Activated CD8-positive, alpha-beta memory T cell treated with anti-CD3 and anti-CD28 coated beads for 36 hours (primary cell): ENCODE data around the gene HOTAIR. TPM values are rescaled to one million over a fixed set of nuclear protein-coding genes. Genes with fewer than 3 reads are reported as not detected.

ENCODE experiments used
- CTCF ChIA-PET: fragments of 350-600 bp; sonication (Branson Sonifier 250); formaldehyde crosslinking; loops from one replicate; lab custom pipeline; 2021; ENCODE audit warnings: antibody characterized with exemption; lab: Charles Lee
- POLR2A ChIA-PET: fragments of 350-600 bp; sonication (Branson Sonifier 250); formaldehyde crosslinking; loops from one replicate; lab custom pipeline; 2021; ENCODE audit warnings: antibody characterized with exemption; lab: Charles Lee
- total RNA-seq, 2 experiments: library from RNA; stranded (reverse); gene quantifications; one replicate each; pipeline ENCODE4 v1.2.3, GENCODE V29; 2021

The HOTAIR gene
- total RNA-seq, 2 experiments from 2014 or later, result not detected

GRCh38 chr12:53944907-53945847 is 29.6 kb downstream of the HOTAIR start:
- POLR2A ChIA-PET, result no interaction called here

GRCh38 chr12:53944209-53944608 is 30.5 kb downstream of the HOTAIR start:
- POLR2A ChIA-PET, result no interaction called here

More at GRCh38 chr12:53944907-53945847, 29.6 kb downstream of the HOTAIR start:
- CTCF ChIA-PET, result no interaction called here

GRCh38 chr12:53942467-53942997 is 32.2 kb downstream of the HOTAIR start:
- POLR2A ChIA-PET, result no interaction called here
- CTCF ChIA-PET, result interaction anchor here (0.6 kb wide), 1 partner anchor 43 kb away, joined by 5 read pairs; no protein-coding TSS in a partner anchor

More at GRCh38 chr12:53944209-53944608, 30.5 kb downstream of the HOTAIR start:
- CTCF ChIA-PET, result no interaction called here

- CTCF ChIA-PET, result interaction anchor here (0.6 kb wide), 1 partner anchor 44 kb away, joined by 5 read pairs; no protein-coding TSS in a partner anchor
- POLR2A ChIA-PET, result no interaction called here
These were observed 33.0 kb downstream of the HOTAIR start for GRCh38 chr12:53941750-53942149.

GRCh38 chr12:53941187-53941586 is 33.6 kb downstream of the HOTAIR start:
- CTCF ChIA-PET, result interaction anchor here (1.1 kb wide), 1 partner anchor 44 kb away, joined by 3 read pairs; the partner anchor contains the start of gene HOXC10
- POLR2A ChIA-PET, result no interaction called here

GRCh38 chr12:53940443-53941014 is 34.2 kb downstream of the HOTAIR start:
- CTCF ChIA-PET, result interaction anchor here (1.1 kb wide), 1 partner anchor 45 kb away, joined by 3 read pairs; the partner anchor contains the start of gene HOXC10
- POLR2A ChIA-PET, result no interaction called here

- CTCF ChIA-PET, result interaction anchor here (1.0 to 1.1 kb wide), 2 partner anchors 46 kb away, joined by 3 read pairs; partner anchors contain the start of gene HOXC10
- POLR2A ChIA-PET, result no interaction called here
These were observed 35.3 kb downstream of the HOTAIR start for GRCh38 chr12:53939141-53940108.

- ChIA-PET CTCF (interaction anchor here (1.0 kb wide), 1 partner anchor 47 kb away, joined by 3 read pairs; no protein-coding TSS in a partner anchor), POLR2A (no interaction called here)
These were observed 36.2 kb downstream of the HOTAIR start, which contains the start of gene HOXC13 for GRCh38 chr12:53938326-53939140. HOXC13 (plus strand) TSS chr12:53938831; CDS start chr12:53938907, 76 bp downstream.

GRCh38 chr12:53937596-53938325 is 37.0 kb downstream of the HOTAIR start:
- ChIA-PET POLR2A (no interaction called here), CTCF (no interaction called here)

- CTCF ChIA-PET, result no interaction called here
- POLR2A ChIA-PET, result no interaction called here
These were observed 37.7 kb downstream of the HOTAIR start for GRCh38 chr12:53937099-53937498.

GRCh38 chr12:53935383-53936341 is 39.1 kb downstream of the HOTAIR start:
- CTCF ChIA-PET, result no interaction called here
- POLR2A ChIA-PET, result interaction anchor here (0.6 kb wide), 1 partner anchor 276 kb away, joined by 3 read pairs; no protein-coding TSS in a partner anchor

- POLR2A ChIA-PET, result no interaction called here
- CTCF ChIA-PET, result interaction anchor here (0.6 to 1.0 kb wide), 2 partner anchors 19 to 259 kb away, joined by 3 to 5 read pairs; no protein-coding TSS in a partner anchor
These were observed 41.8 kb downstream of the HOTAIR start for GRCh38 chr12:53932915-53933314.

GRCh38 chr12:53931844-53932581 is 42.7 kb downstream of the HOTAIR start:
- ChIA-PET POLR2A (no interaction called here), CTCF (interaction anchor here (0.6 to 1.0 kb wide), 2 partner anchors 20 to 260 kb away, joined by 3 to 5 read pairs; no protein-coding TSS in a partner anchor)

GRCh38 chr12:53930591-53931255 is 44.0 kb downstream of the HOTAIR start:
- CTCF ChIA-PET, result no interaction called here
- POLR2A ChIA-PET, result no interaction called here

GRCh38 chr12:53929527-53929926 is 45.2 kb downstream of the HOTAIR start:
- ChIA-PET CTCF (no interaction called here), POLR2A (no interaction called here)
